H1 (cell line): ENCODE data around the gene ZSWIM7. TPM values are rescaled to one million over a fixed set of nuclear protein-coding genes. Genes with fewer than 3 reads are reported as not detected.

Source experiments
- CTCF ChIA-PET: fragments of 300-600 bp; sonication (Branson Sonifier 250); formaldehyde crosslinking; loops from one replicate; lab custom pipeline; 2021; ENCODE audit not compliant: partially characterized antibody; lab: Charles Lee
- POLR2A ChIA-PET: fragments of 300-600 bp; sonication (Branson Sonifier 250); formaldehyde crosslinking; loops from one replicate; lab custom pipeline; 2021; ENCODE audit warnings: inconsistent platforms; ENCODE audit not compliant: partially characterized antibody; lab: Charles Lee
- DNase-seq, 2 experiments: peaks; one replicate each; pipeline versions ENCODE4 v3.0.0 to v3.0.0-alpha.2; 2010 to 2022; ENCODE audit warnings: low spot score in 2 of 2, low read depth in 1 of 2, mixed read lengths in 1 of 2
- FAIRE-seq: peaks from 2 replicates; lab custom pipeline; 2011; peaks lifted over from hg19 to GRCh38; lab: Jason Lieb, UNC
- H2AFZ ChIP-seq: 2 replicates; pipeline ENCODE4 v1.8.1; 2012; ENCODE audit warnings: low read length, inconsistent platforms
- H2AK5ac ChIP-seq: 2 replicates; pipeline ENCODE4 v1.6.1; 2013; ENCODE audit warnings: low read depth, low read length
- H2BK120ac ChIP-seq: replicated peaks from 2 replicates; pipeline ENCODE3; 2013; ENCODE audit warnings: low read depth, low read length, inconsistent platforms
- H2BK12ac ChIP-seq: 2 replicates; pipeline ENCODE4 v1.6.1; 2013; ENCODE audit warnings: low read depth, low read length
- H2BK15ac ChIP-seq: 2 replicates; pipeline ENCODE4 v1.6.1; 2013; ENCODE audit warnings: low read length
- H2BK20ac ChIP-seq: 2 replicates; pipeline ENCODE4 v1.6.1; 2013; ENCODE audit warnings: low read length
- H2BK5ac ChIP-seq: 2 replicates; pipeline ENCODE4 v1.6.1; 2013; ENCODE audit warnings: low read depth, low read length
- H3K14ac ChIP-seq: 2 replicates; pipeline ENCODE4 v1.6.1; 2013; ENCODE audit warnings: inconsistent platforms; ENCODE audit not compliant: insufficient read length
- H3K18ac ChIP-seq: 2 replicates; pipeline ENCODE4 v1.6.1; 2013; ENCODE audit warnings: low read length; ENCODE audit errors: extremely low read depth
- H3K23ac ChIP-seq: 2 replicates; pipeline ENCODE4 v1.6.1; 2013; ENCODE audit warnings: inconsistent platforms; ENCODE audit not compliant: insufficient read length
- H3K23me2 ChIP-seq: 2 replicates; pipeline ENCODE4 v1.6.1; 2013; ENCODE audit warnings: low read depth, low read length
- H3K27ac ChIP-seq: 2 replicates; pipeline ENCODE4 v1.6.1; 2011; ENCODE audit warnings: low read depth, low read length, inconsistent platforms
- H3K27me3 ChIP-seq, 4 experiments: replicated peaks in 1 of 4; 1 replicate in 1 of 4; 2 replicates in 3 of 4; pipeline versions ENCODE4 v1.6.1 to v1.8.1; 2011 to 2013; ENCODE audit warnings: low read length in 3 of 4, mild to moderate bottlenecking in 3 of 4, inconsistent platforms in 2 of 4, mixed read lengths in 2 of 4, moderate library complexity in 1 of 4; ENCODE audit not compliant: control insufficient read depth in 3 of 4, insufficient read depth in 3 of 4; ENCODE audit errors: extremely low read depth in 1 of 4
- H3K36me3 ChIP-seq, 4 experiments: 2 replicates each; pipeline versions ENCODE4 v1.6.1 to v1.8.1; 2011 to 2013; ENCODE audit warnings: mild to moderate bottlenecking in 4 of 4, low read length in 3 of 4, moderate library complexity in 2 of 4, control low read depth in 1 of 4, inconsistent platforms in 1 of 4; ENCODE audit not compliant: insufficient read depth in 4 of 4, control insufficient read depth in 2 of 4
- H3K4ac ChIP-seq: replicated peaks from 2 replicates; pipeline ENCODE3; 2013; ENCODE audit warnings: low read length, low read depth, mixed read lengths, inconsistent platforms; ENCODE audit not compliant: insufficient read length
- H3K4me1 ChIP-seq, 4 experiments: replicated peaks in 1 of 4; 1 replicate in 1 of 4; 2 replicates in 3 of 4; pipeline versions ENCODE4 v1.6.1 to v1.8.1; 2011 to 2013; ENCODE audit warnings: low read length in 3 of 4, inconsistent platforms in 2 of 4, mixed read lengths in 1 of 4; ENCODE audit not compliant: insufficient read depth in 4 of 4, control insufficient read depth in 3 of 4
- H3K4me2 ChIP-seq, 2 experiments: 2 replicates each; pipeline versions ENCODE4 v1.6.1 to v1.8.1; 2011 to 2013; ENCODE audit warnings: low read depth in 2 of 2, low read length in 2 of 2, control low read depth in 1 of 2, inconsistent platforms in 1 of 2, mild to moderate bottlenecking in 1 of 2; ENCODE audit not compliant: insufficient read depth in 1 of 2
- H3K4me3 ChIP-seq, 4 experiments: fragments of 200-600, 300-600 bp in 1 of 4; sonication (generic), shearing (Covaris generic), sonication (Bioruptor Twin) in 1 of 4; 2 replicates each; pipeline versions ENCODE4 v1.5.1 to v1.8.1; 2011 to 2016; ENCODE audit warnings: low read length in 4 of 4, low read depth in 3 of 4, control low read depth in 2 of 4, inconsistent platforms in 2 of 4, mild to moderate bottlenecking in 2 of 4, mixed read lengths in 1 of 4, moderate library complexity in 1 of 4; ENCODE audit not compliant: insufficient read depth in 2 of 4; ENCODE audit errors: extremely low read depth in 1 of 4
- H3K56ac ChIP-seq: replicated peaks from 2 replicates; pipeline ENCODE3; 2013; ENCODE audit warnings: low read depth, mild to moderate bottlenecking, mixed read lengths, low read length, inconsistent platforms; ENCODE audit not compliant: insufficient read length
- H3K79me1 ChIP-seq: 2 replicates; pipeline ENCODE4 v1.6.1; 2013; ENCODE audit warnings: low read depth, low read length, control low read depth
- H3K79me2 ChIP-seq, 2 experiments: 2 replicates each; pipeline versions ENCODE4 v1.6.1 to v1.8.1; 2012 to 2013; ENCODE audit warnings: low read length in 2 of 2, mild to moderate bottlenecking in 2 of 2, inconsistent platforms in 1 of 2; ENCODE audit not compliant: insufficient read depth in 2 of 2, control insufficient read depth in 1 of 2
- H3K9ac ChIP-seq, 4 experiments: replicated peaks in 1 of 4; 1 replicate in 1 of 4; 2 replicates in 3 of 4; pipeline versions ENCODE4 v1.6.1 to v1.8.1; 2011 to 2013; ENCODE audit warnings: low read depth in 3 of 4, low read length in 3 of 4, control low read depth in 2 of 4, mild to moderate bottlenecking in 2 of 4, moderate library complexity in 2 of 4, inconsistent platforms in 1 of 4; ENCODE audit errors: extremely low read depth in 1 of 4
- H3K9me3 ChIP-seq, 2 experiments: 2 replicates each; pipeline versions ENCODE4 v1.6.1 to v1.8.1; 2012 to 2013; ENCODE audit warnings: mild to moderate bottlenecking in 2 of 2, moderate library complexity in 2 of 2, control low read depth in 1 of 2, inconsistent platforms in 1 of 2, low read depth in 1 of 2, low read length in 1 of 2, mixed read lengths in 1 of 2; ENCODE audit not compliant: insufficient read depth in 2 of 2
- H4K20me1 ChIP-seq, 2 experiments: replicated peaks in 1 of 2; 2 replicates each; pipeline versions ENCODE3 to v1.8.1; 2011 to 2013; ENCODE audit warnings: inconsistent platforms in 2 of 2, low read length in 2 of 2, mild to moderate bottlenecking in 1 of 2; ENCODE audit not compliant: insufficient read depth in 2 of 2, control insufficient read depth in 1 of 2
- H4K5ac ChIP-seq: 2 replicates; pipeline ENCODE4 v1.6.1; 2013; ENCODE audit warnings: low read length, low read depth, mixed read lengths, inconsistent platforms; ENCODE audit not compliant: insufficient read length
- H4K8ac ChIP-seq: 2 replicates; pipeline ENCODE4 v1.8.0; 2013; ENCODE audit warnings: mild to moderate bottlenecking, moderate library complexity, low read length, inconsistent platforms; ENCODE audit not compliant: insufficient read depth; ENCODE audit errors: extremely low read depth
- H4K91ac ChIP-seq: replicated peaks from 2 replicates; pipeline ENCODE3; 2013; ENCODE audit warnings: low read length, mixed read lengths, inconsistent platforms; ENCODE audit not compliant: insufficient read length
- WGBS, 2 experiments: shearing (Covaris generic) in 1 of 2; methylation state at CpG; one replicate each; pipeline versions ENCODE4 v1.1.6 to v1.1.7; 2013 to 2015; ENCODE audit warnings: low lambda C conversion rate in 2 of 2, mixed read lengths in 2 of 2, inconsistent platforms in 1 of 2, low coverage in 1 of 2, missing lambda C conversion rate in 1 of 2; ENCODE audit not compliant: insufficient replicate concordance in 2 of 2, insufficient coverage in 1 of 2, insufficient read length in 1 of 2; ENCODE audit errors: extremely low coverage in 1 of 2, missing lambda C conversion rate in 1 of 2; 5-methylcytosine and 5-hydroxymethylcytosine counted together
- polyA plus RNA-seq, 7 experiments: library from polyadenylated mRNA; depleted of rRNA in 3 of 7; stranded (reverse) in 5 of 7; unstranded in 2 of 7; fragments of >200 nt in 5 of 7; fragments of 200-250 nt in 2 of 7; gene quantifications; 1 replicate in 5 of 7; 2 replicates in 1 of 7; 4 replicates in 1 of 7; pipeline versions ENCODE4 v1.2.1 to v1.2.3, GENCODE V29; 2011 to 2013; ENCODE audit warnings: missing spikeins in 2 of 7, mixed read lengths in 2 of 7
- total RNA-seq: library from RNA; stranded (reverse); fragmentation: NEBNext Ultra II Directional; extraction: Animal tissue kit (Norgen Biotek cat#: 25700); gene quantifications from 2 replicates; pipeline ENCODE4 v1.2.1, GENCODE V29; 2021

Gene ZSWIM7
- total and polyA plus RNA-seq, 2 of the 8 experiments (the other 6 are each of a cell fraction or from before 2014, with no cell fraction given) = 39.3 to 57.7 TPM

- no peak overlapping the region for H3K23ac ChIP-seq
- H2BK120ac ChIP-seq = no peak overlapping the region
- H3K56ac ChIP-seq = no peak overlapping the region
- no peaks in the 10 kb centered on the region for H3K36me3 ChIP-seq
- no peaks in the 10 kb centered on the region for H3K23me2 ChIP-seq
- no peaks in the 10 kb centered on the region for H3K9me3 ChIP-seq
- H3K27ac ChIP-seq = no peak overlapping the region
- H4K5ac ChIP-seq = no peak overlapping the region
- H2AK5ac ChIP-seq = no peak overlapping the region
- FAIRE-seq (no peak), DNase-seq (no peak)
- no peak overlapping the region for H4K8ac ChIP-seq
- no peak overlapping the region for H3K18ac ChIP-seq
- no peak overlapping the region for H3K4me3 ChIP-seq
- no peak overlapping the region for H2BK20ac ChIP-seq
- no peaks in the 10 kb centered on the region; the same call in 1 of the 2 replicates for H3K79me1 ChIP-seq
- no peak overlapping the region for H2BK12ac ChIP-seq
- no peak overlapping the region for H2BK15ac ChIP-seq
- peaks cover 0 to 3% (median 0%) of the 10 kb centered on the region in 4 experiments; a peak in 2 of 7 replicates for H3K4me1 ChIP-seq
- no peak overlapping the region for H3K9ac ChIP-seq
- no peak overlapping the region for H3K4me2 ChIP-seq
- no peaks in the 10 kb centered on the region for H4K20me1 ChIP-seq
- no peak overlapping the region for H3K4ac ChIP-seq
- no peaks in the 10 kb centered on the region for H3K79me2 ChIP-seq
- no peak overlapping the region for H2AFZ ChIP-seq
- H2BK5ac ChIP-seq = no peak overlapping the region
- H3K14ac ChIP-seq = no peak overlapping the region
- no peaks in the 10 kb centered on the region for H3K27me3 ChIP-seq
- WGBS, 2 experiments = 78% methylated on average over 22 of the region's 22 CpGs; no CpG with 5 or more reads in 1 of the 2 experiments
- POLR2A ChIA-PET = interaction anchor here (0.6 to 1.9 kb wide), 4 partner anchors 12 to 51 kb away, joined by 4 to 6 read pairs (median 4); partner anchors contain the start of genes TTC19 and ZSWIM7
- no peak overlapping the region for H4K91ac ChIP-seq
- CTCF ChIA-PET = interaction anchor here (1.0 to 2.0 kb wide), 4 partner anchors 14 to 47 kb away, joined by 3 to 7 read pairs (median 3); partner anchors contain the start of genes TTC19 and ZSWIM7
Observed at GRCh38 chr17:15952916-15953790, 46.4 kb downstream of the ZSWIM7 start.
